B cell (primary cell): ENCODE results near the gene NUDT3. TPM values are rescaled to one million over a fixed set of nuclear protein-coding genes. Genes with fewer than 3 reads are reported as not detected.

ENCODE experiments used
- ATAC-seq: fragments of 200-7000 bp; cut with Tn5 transposase; one replicate; pipeline ENCODE4 v1.10.0; 2021; ENCODE audit warnings: low read depth, mild to moderate bottlenecking, moderate number of reproducible peaks, moderate library complexity
- CTCF ChIA-PET: fragments of 350-600 bp; sonication (Branson Sonifier 250); formaldehyde crosslinking; loops from one replicate; lab custom pipeline; 2021; ENCODE audit warnings: antibody characterized with exemption, inconsistent platforms; lab: Charles Lee
- POLR2A ChIA-PET: fragments of 350-600 bp; sonication (Branson Sonifier 250); formaldehyde crosslinking; loops from one replicate; lab custom pipeline; 2021; ENCODE audit warnings: antibody characterized with exemption; lab: Charles Lee
- DNase-seq: peaks from one replicate; pipeline ENCODE4 v3.0.0; 2013
- H2AFZ ChIP-seq: 2 replicates; pipeline ENCODE4 v1.6.1; 2012; ENCODE audit warnings: mild to moderate bottlenecking, low read depth, low read length; ENCODE audit not compliant: insufficient read depth, poor library complexity, severe bottlenecking
- H3K27ac ChIP-seq, 2 donors: 1 replicate in 1 of 2; 2 replicates in 1 of 2; pipeline ENCODE4 v1.5.1; 2012 to 2013; ENCODE audit warnings: low read length in 2 of 2, mild to moderate bottlenecking in 2 of 2, moderate library complexity in 1 of 2
- H3K27me3 ChIP-seq, 4 experiments: fragments of 200-600 bp in 1 of 4; sonication (generic) in 1 of 4; replicated peaks in 1 of 4; 1 replicate in 2 of 4; 2 replicates in 2 of 4; pipeline versions ENCODE4 v1.6.1 to v1.7.0; 2013 to 2016; ENCODE audit warnings: low read length in 3 of 4, mild to moderate bottlenecking in 2 of 4, mixed read lengths in 1 of 4, moderate library complexity in 1 of 4; ENCODE audit not compliant: insufficient read depth in 4 of 4, control insufficient read depth in 3 of 4; ENCODE audit errors: control extremely low read depth in 1 of 4
- H3K36me3 ChIP-seq, 2 experiments: replicated peaks in 1 of 2; 1 replicate in 1 of 2; 2 replicates in 1 of 2; pipeline versions ENCODE4 v1.6.1 to v1.7.1; 2013; ENCODE audit warnings: low read length in 1 of 2; ENCODE audit not compliant: insufficient read depth in 2 of 2, control insufficient read depth in 1 of 2; ENCODE audit errors: control extremely low read depth in 1 of 2, extremely low read depth in 1 of 2
- H3K4me1 ChIP-seq, 2 donors: fragments of 200-600 bp in 1 of 2; sonication (generic) in 1 of 2; 1 replicate in 1 of 2; 2 replicates in 1 of 2; pipeline versions ENCODE4 v1.5.1 to v1.6.1; 2013 to 2017; ENCODE audit warnings: low read length in 2 of 2; ENCODE audit not compliant: control insufficient read depth in 2 of 2, insufficient read depth in 2 of 2
- H3K4me2 ChIP-seq: replicated peaks from 2 replicates; pipeline ENCODE3; 2012; ENCODE audit warnings: mild to moderate bottlenecking, low read depth, low read length; ENCODE audit not compliant: poor library complexity, severe bottlenecking
- H3K4me3 ChIP-seq, 5 experiments: fragments of 200-600 bp in 1 of 5; sonication (generic) in 1 of 5; 1 replicate in 3 of 5; 2 replicates in 2 of 5; pipeline versions ENCODE4 v1.5.1 to v1.7.0; 2011 to 2016; ENCODE audit warnings: low read length in 4 of 5, mild to moderate bottlenecking in 4 of 5, low read depth in 2 of 5, control low read depth in 1 of 5, moderate library complexity in 1 of 5; ENCODE audit not compliant: insufficient read depth in 1 of 5; ENCODE audit errors: control extremely low read depth in 1 of 5, extremely low read depth in 1 of 5
- H3K79me2 ChIP-seq: fragments of 200-600 bp; sonication (generic); one replicate; pipeline ENCODE4 v1.6.0; 2016; ENCODE audit warnings: low read length; ENCODE audit not compliant: control insufficient read depth, insufficient read depth
- H3K9ac ChIP-seq: fragments of 200-600 bp; sonication (generic); 2 replicates; pipeline ENCODE4 v1.6.1; 2017; ENCODE audit warnings: mild to moderate bottlenecking, low read length, moderate library complexity
- H3K9me3 ChIP-seq, 3 donors: one replicate each; pipeline versions ENCODE4 v1.6.1 to v1.7.1; 2013; ENCODE audit warnings: low read length in 2 of 3; ENCODE audit not compliant: control insufficient read depth in 2 of 3, insufficient read depth in 1 of 3; ENCODE audit errors: control extremely low read depth in 1 of 3
- H4K20me1 ChIP-seq: 2 replicates; pipeline ENCODE4 v1.6.0; 2012; ENCODE audit warnings: mild to moderate bottlenecking, low read length; ENCODE audit not compliant: insufficient read depth, control insufficient read depth, poor library complexity, severe bottlenecking
- H3K27ac Mint-ChIP-seq: one replicate; pipeline ENCODE4 v1.8.0; 2021; ENCODE audit warnings: mixed read lengths
- H3K27me3 Mint-ChIP-seq: one replicate; pipeline ENCODE4 v1.8.0; 2021; ENCODE audit warnings: mixed read lengths
- H3K4me1 Mint-ChIP-seq: one replicate; pipeline ENCODE4 v1.8.0; 2021; ENCODE audit warnings: mixed read lengths
- H3K4me3 Mint-ChIP-seq: one replicate; pipeline ENCODE4 v1.8.0; 2021; ENCODE audit warnings: mixed read lengths
- H3K9me3 Mint-ChIP-seq: one replicate; pipeline ENCODE4 v1.8.0; 2022; ENCODE audit warnings: mixed read lengths; ENCODE audit not compliant: insufficient read depth
- EZH2 ChIP-seq: IDR thresholded peaks from 2 replicates; pipeline ENCODE4 v1.6.1; 2012; ENCODE audit warnings: borderline replicate concordance, low read depth, mild to moderate bottlenecking, moderate library complexity, low read length; ENCODE audit not compliant: insufficient read depth, poor library complexity, severe bottlenecking
- WGBS: methylation state at CpG from one replicate; pipeline ENCODE4 v1.1.5; 2013; ENCODE audit warnings: missing lambda C conversion rate; ENCODE audit not compliant: insufficient coverage; 5-methylcytosine and 5-hydroxymethylcytosine counted together
- intact Hi-C: fragments of 100-400 bp; cut with micrococcal nuclease; formaldehyde crosslinking; loops from one replicate; pipeline ENCODE4 v1.10.0; 2022
- polyA plus RNA-seq: library from polyadenylated mRNA; depleted of rRNA; stranded (reverse); fragments of >200 nt; gene quantifications from 2 replicates; pipeline ENCODE4 v1.2.3, GENCODE V29; 2012
- total RNA-seq, 2 donors: library from RNA; stranded (reverse); fragments of 120-200 nt in 1 of 2; gene quantifications; 1 replicate in 1 of 2; 2 replicates in 1 of 2; pipeline versions ENCODE4 v1.2.3 to v1.2.4, GENCODE V29; 2013 to 2022
- TF ChIP-seq, protein P1 (sequence below): fragments of 200-600 bp; IDR thresholded peaks from one replicate; pipeline ENCODE4 v1.8.0; 2022; ENCODE audit warnings: antibody characterized with exemption, mild to moderate bottlenecking

The NUDT3 gene
- total and polyA plus RNA-seq, 2 donors (not counting 1 experiment from before 2014, with no cell fraction given) = 18.2 to 37.4 TPM

GRCh38 chr6:34246563-34247391, 145.7 kb downstream of the NUDT3 start:
- POLR2A ChIA-PET = interaction anchor here (3.2 kb wide), 1 partner anchor 51 kb away, joined by 12 read pairs; no protein-coding TSS in a partner anchor
- Histone ChIP-seq H3K27me3 (no peaks in the 10 kb centered on the region), H3K27ac (peak overlapping the region; percentile 33 to 93), H3K4me2 (no peak overlapping the region), H3K79me2 (peaks cover 14% of the 10 kb centered on the region), H4K20me1 (peaks cover 30% of the 10 kb centered on the region), H3K9ac (no peak overlapping the region), H3K36me3 (peaks cover 0 to 29% of the 10 kb centered on the region in 2 experiments), H3K9me3 (peaks cover 0 to 4% (median 0%) of the 10 kb centered on the region in 3 donors), H3K4me3 (no peak overlapping the region), H3K4me1 (peaks cover 14 to 32% of the 10 kb centered on the region in 2 donors), H2AFZ (no peak overlapping the region)
- ATAC-seq (no peak), DNase-seq (peak; percentile 76)
- Mint-ChIP-seq H3K9me3 (no peaks in the 10 kb centered on the region), H3K27me3 (no peaks in the 10 kb centered on the region), H3K4me1 (peaks cover 49% of the 10 kb centered on the region), H3K27ac (peak overlapping the region; percentile 78), H3K4me3 (peak overlapping the region; percentile 99)
- intact Hi-C loops = loop anchor here (5.0 kb wide), 2 partner anchors 71 to 459 kb away; partner anchors contain the start of gene LEMD2
- 76% methylated on average over 7 of the region's 8 CpGs for WGBS
- TF ChIP-seq EZH2 = no peak
- TF ChIP-seq, protein P1, sequence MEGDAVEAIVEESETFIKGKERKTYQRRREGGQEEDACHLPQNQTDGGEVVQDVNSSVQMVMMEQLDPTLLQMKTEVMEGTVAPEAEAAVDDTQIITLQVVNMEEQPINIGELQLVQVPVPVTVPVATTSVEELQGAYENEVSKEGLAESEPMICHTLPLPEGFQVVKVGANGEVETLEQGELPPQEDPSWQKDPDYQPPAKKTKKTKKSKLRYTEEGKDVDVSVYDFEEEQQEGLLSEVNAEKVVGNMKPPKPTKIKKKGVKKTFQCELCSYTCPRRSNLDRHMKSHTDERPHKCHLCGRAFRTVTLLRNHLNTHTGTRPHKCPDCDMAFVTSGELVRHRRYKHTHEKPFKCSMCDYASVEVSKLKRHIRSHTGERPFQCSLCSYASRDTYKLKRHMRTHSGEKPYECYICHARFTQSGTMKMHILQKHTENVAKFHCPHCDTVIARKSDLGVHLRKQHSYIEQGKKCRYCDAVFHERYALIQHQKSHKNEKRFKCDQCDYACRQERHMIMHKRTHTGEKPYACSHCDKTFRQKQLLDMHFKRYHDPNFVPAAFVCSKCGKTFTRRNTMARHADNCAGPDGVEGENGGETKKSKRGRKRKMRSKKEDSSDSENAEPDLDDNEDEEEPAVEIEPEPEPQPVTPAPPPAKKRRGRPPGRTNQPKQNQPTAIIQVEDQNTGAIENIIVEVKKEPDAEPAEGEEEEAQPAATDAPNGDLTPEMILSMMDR = peak; percentile 67
- CTCF ChIA-PET = interaction anchor here (0.6 to 5.8 kb wide), 14 partner anchors 10 to 441 kb away, joined by 3 to 261 read pairs (median 4); partner anchors contain the start of genes HMGA1 and RPS10

DNA sequence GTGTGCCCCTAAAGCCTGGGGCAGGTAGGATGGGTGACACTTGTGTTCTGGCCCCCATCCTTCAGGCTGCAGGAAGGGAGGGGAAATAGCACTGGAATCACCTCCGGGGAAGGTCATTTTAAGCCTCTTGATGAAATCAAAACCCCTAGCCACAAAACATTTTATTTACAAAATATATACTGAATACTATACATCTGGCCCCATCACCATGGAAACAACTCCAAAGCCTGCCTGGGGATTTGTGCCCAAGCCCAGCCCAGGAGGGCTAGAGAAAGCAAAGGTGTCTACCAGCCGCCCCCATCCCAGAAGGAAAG, 146.3 kb downstream of the NUDT3 start:
- H3K36me3 ChIP-seq = peaks cover 0 to 35% of the 10 kb centered on the region in 2 experiments
- peaks cover 0 to 4% (median 0%) of the 10 kb centered on the region in 3 donors for H3K9me3 ChIP-seq
- ChIA-PET CTCF (interaction anchor here (0.6 to 5.8 kb wide), 8 partner anchors 10 to 179 kb away, joined by 3 to 261 read pairs (median 6); partner anchors contain the start of genes HMGA1 and RPS10), POLR2A (no interaction called here)
- no peak overlapping the region for H3K9ac ChIP-seq
- peaks cover 48% of the 10 kb centered on the region for H3K4me1 Mint-ChIP-seq
- no peak for DNase-seq
- no peak overlapping the region for H3K4me3 ChIP-seq
- peak overlapping the region; percentile 44 for H3K4me3 Mint-ChIP-seq
- H3K4me1 ChIP-seq = peaks cover 14 to 32% of the 10 kb centered on the region in 2 donors
- H3K9me3 Mint-ChIP-seq = no peaks in the 10 kb centered on the region
- H3K27ac ChIP-seq = peak overlapping the region in 1 of 2 donors; percentile 93
- no peaks in the 10 kb centered on the region for H3K27me3 Mint-ChIP-seq
- H4K20me1 ChIP-seq = peaks cover 35% of the 10 kb centered on the region
- H3K27ac Mint-ChIP-seq = peak overlapping the region; percentile 56
- TF ChIP-seq, protein P1 = no peak
- no peak for TF ChIP-seq EZH2
- no peak for ATAC-seq
- H3K4me2 ChIP-seq = no peak overlapping the region
- intact Hi-C loops = loop anchor here (5.0 kb wide), 2 partner anchors 71 to 459 kb away; partner anchors contain the start of gene LEMD2
- H3K79me2 ChIP-seq = peaks cover 16% of the 10 kb centered on the region
- no peak overlapping the region for H2AFZ ChIP-seq
- H3K27me3 ChIP-seq = no peaks in the 10 kb centered on the region
- WGBS = no CpG with 5 or more reads among the region's 2 CpGs
